Measurements from ENCODE around the gene CHEK1. TPM values are rescaled to one million over a fixed set of nuclear protein-coding genes. Genes with fewer than 3 reads are reported as not detected.
A peak's percentile ranks its signal among the peaks of the same experiment; 100 is the strongest.
"Not testable (repeated sequence)": the region's sequence is repeated elsewhere in the genome, so short reads cannot be mapped to it uniquely, and the experiment has no call there.

The CHEK1 gene
- 9.1 TPM for total RNA-seq

DNA sequence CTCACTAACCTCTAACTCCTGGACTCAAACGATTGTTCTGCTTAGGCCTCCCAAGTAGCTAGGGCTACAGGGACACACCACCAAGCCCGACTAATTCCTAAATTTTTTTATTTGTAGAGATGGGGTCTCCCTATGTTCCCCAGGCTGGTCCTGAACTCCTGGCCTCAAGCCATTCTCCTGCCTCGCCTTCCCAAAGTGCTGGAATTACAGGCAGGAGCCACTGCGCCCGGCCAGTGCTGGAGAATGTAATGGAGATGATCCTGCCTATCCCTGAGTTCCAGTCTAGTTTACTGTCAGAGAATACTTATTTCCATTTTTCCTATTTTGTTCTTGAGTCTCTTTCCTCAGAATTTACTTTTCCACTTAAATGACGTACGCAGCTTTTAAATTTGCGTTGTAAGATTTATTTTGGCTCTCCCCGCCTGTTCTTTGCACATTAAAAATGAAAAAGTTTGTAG is at the start of gene CHEK1:
Gene CHEK1, plus strand, starts transcription at position 408 of the 458 bp plus-strand sequence. CDS start 1,606 bp downstream, outside the sequence.
- no peak for DNase-seq

DNA sequence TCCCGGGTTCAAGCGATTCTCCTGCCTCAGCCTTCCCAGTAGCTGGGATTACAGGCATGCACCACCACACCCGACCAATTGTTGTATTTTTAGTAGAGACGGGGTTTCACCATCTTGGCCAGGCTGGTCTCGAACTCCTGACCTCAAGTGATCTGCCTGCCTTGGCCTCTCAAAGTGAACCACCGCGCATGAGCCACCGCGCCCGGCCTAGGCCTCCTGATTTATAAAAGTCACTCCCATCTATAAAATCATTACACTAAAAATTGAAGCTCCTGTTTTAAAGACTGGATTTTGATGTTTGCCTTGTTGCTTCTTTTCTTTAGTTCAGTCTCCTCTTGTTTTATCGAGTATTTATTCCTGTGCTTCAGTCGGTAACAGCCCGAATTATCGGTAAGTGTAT is 47.8 kb upstream of the CHEK1 start:
- DNase-seq, result not testable (repeated sequence)

DNA sequence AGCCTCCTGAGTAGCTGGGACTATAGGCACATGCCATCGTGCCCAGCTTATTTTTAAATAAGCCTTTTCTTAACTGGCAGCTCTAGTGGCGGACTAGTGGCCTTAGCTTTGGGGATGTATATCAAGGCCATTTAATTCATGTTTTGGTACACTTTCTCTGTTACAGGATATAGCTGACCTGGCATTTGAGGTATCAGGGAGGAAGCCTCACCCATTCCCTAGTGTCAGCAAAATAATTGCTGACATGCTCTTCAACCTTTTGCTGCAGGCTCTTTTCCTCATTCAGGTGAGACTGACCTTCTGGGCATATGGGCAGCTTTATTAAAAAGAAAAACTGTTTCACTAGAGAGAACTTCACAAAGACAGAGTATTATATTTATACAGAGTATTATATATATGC is 46.2 kb upstream of the CHEK1 start:
- no peak for DNase-seq

DNA sequence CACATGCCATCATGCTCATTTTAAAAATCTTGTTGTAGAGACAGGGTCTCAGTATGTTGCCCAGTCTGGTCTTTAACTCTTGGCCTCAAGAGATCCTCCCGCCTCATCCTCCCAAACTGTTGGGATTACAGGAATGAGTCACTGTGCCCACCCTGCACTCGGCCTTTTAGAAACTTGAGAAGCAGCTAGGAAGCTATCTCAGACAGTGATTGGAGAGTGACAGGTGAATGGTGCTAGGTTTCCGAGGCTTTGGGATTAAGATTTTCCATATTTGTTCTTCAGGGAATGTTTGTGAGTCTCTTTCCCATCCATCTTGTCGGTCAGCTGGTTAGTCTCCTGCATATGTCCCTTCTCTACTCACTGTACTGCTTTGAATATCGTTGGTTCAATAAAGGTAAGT is 45.2 kb upstream of the CHEK1 start:
- peak; percentile 30 for DNase-seq

DNA sequence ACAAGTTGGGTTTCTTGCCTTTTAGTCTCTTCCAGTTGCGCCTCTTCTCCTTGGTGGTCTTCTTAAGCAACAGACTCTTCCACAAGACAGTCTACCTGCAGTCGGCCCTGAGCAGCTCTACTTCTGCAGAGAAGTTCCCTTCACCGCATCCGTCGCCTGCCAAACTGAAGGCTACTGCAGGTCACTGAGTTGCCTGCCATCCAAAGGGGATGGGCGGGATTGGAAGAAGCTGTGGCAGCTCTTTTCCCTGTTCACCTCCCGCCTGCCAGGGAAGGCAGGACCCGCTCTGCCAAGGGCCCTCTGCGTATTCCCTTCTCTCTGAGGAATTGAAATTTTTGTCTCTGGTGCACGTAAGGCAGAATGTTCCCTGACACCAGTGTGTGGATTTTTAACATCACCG is 41.5 kb upstream of the CHEK1 start:
- no peak for DNase-seq

DNA sequence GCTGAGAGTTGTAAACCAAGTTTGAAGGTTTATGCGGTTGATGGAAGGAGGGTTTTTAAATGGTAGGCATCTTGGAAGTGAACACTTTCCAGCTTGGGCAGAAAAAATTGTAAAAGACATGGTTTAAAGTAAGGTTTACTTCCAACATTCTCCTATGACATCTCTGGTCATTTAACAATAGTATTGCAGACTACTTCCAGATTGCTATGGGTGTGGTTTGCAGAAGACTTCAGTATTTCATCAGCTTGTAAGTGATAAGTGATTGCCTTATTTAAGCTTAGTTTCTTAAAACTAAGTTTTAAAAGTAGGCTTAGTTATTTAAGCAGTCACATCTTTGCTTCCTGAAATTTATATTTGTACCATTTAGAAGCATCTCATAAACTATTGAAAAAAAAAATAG is 39.5 kb upstream of the CHEK1 start:
- no peak for DNase-seq

DNA sequence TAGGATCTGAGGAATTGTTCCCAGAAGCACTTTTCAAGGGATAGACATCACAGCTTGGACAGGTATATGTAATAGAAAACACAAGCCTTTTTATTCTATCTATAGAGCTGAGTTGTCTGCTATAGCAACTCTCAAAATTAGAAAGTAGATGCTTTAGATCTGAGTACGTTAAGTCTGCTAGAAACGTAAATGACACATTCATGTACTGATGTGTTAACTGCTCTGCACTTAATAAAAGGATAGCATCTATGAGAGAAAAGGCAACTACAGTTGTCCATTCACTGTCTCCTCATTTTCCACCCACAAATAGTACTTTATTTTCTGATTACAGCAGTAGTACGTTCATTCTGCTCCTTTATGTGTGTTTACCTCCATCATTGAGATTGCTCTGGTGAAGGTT is 38.3 kb upstream of the CHEK1 start:
- DNase-seq, result no peak

DNA sequence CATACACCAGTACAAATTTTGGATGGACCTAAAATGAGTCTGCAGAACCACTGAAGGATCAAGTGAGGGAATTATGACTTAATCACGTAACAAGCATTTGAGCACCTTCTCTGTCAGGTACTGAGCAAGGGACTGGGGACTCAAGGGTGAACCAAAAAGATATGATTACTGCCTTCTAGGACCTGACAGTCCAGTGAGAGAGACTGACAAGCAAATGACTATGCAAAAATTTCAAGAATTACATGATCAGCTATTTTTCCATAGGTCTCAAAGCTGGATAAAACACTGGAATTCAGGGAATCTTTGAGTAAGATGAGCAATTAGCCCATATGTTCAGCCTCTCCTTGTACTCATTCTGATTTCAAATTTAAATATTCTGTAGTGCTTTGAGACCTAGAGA is 37.5 kb upstream of the CHEK1 start:
- no peak for DNase-seq

DNA sequence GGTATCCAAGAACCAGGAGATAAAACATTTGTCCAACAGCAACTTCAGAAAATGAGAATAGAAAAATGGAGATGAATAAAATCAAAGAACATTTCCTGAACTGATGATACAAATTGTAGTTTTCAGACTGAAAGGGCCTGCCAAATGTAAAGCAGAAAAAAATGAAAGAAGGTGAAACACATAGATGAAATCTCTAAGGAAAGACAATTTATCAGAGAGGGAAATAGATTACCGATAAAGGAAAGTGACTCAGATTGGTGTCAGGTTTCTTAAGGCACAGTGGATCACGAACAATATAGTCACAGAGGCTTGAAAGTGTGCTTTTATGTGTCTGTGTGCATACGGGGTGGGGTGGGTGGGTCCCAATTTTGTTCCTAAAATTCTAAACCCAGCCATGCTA is 36.5 kb upstream of the CHEK1 start:
- no peak for DNase-seq

DNA sequence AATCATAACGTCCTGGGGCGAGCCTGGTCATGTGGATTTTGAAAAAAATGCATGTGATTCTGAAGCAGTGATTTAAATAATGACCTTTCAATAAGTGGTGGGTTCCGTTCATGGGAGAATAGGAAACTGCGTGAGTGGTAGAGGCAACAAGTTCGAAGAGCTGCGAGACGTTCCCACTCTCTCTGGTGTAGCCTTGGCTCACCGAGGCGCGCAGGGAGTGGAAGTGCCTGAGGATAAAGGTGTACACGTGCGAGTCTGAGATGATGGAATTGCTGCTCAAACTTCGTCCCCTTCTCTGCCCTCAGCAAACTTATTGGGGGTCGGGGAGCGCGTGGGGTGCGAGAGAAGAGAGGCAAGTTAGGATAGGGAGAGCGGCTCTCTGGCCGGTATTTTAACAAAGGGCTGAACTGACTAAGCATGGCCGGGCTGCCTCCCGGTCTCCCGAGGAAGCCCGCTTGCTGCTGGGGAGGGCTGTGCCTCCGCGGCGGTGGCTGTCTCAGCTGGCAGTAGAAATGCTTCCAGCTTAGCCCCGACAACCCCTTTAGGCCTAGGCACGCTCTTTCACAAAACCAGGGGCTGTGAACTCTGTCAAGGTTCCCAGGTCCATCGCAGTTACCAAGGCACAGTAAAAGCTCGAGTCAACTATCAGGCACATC is 33.2 kb upstream of the CHEK1 start:
- no peak for DNase-seq

DNA sequence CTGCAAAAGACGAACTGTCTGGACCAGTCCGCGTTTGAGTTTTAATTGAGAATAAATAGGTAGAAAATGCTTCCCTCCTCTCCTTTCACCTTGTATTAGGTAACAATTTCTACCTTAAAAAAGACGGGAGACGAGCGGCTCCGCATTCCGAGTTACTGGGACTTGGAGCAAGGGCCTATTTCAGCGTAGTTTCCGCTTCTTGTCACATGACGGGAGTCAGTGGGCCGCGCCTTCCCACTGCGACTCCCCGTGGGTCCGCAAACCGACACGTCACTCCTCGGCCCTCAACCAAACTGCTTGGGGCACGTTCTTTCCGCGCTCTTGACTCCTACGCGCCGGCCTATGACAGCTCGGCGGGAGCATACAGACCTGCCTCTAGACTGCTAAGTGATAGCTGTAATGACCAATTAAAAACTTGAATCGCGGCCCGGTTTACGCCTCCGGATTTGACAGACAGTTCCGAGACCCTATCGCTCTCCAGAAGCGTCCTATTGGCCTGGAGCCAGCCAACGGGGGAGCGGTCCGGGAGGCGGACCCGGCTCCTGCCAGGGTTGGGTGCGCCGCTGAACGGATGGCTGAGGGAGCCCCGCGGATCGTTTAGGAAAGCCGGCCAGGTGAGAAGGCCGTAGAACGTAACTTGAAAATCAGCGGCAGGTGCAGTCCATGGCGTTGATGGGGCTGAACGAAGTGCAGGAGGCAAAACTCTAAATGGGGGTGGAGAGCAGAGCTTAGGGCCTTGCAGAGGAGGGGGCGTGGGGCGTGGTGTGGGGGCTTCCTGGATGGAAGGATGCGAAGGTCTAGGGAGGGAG is 32.5 kb upstream of the CHEK1 start, which contains the start of gene STT3A:
Gene STT3A, plus strand, starts transcription at position 548 of the 809 bp plus-strand sequence. CDS start 3,064 bp downstream, outside the sequence.
- peak; percentile 100 for DNase-seq

DNA sequence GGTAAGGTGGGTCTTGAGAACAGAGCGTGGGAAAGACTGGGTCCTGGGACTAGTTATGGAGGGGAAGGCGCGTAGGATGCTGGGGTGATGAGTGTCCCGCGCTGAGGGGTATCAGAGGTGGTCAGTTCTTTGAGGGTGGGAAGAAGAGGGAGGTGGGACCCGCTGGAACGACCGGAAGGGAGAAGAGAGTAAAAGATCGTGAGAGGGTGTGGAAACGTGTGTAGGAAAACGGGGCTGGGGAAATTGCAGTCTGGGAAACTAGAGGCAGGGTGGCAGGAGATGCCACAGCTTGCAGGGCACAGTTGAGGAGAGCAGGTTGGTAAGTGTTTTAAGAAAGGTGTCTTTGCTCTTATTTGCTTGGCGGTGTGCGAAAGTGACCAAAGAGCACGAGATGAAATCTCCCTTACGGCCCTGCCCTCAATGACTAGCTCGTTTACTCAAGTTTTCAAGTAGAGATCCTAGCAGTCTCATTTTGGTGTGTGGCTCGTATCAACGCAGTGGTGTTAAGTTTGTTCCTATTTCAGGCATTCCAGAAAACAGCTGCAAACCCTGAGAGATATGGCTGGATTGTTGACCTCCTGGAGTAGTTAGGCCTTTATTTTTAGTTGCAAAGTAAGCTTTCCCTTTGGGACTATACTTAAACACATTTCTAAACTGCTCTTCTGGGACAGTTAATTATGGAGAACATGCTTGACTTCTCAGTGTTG is 31.7 kb upstream of the CHEK1 start:
- DNase-seq, result peak; percentile 50

DNA sequence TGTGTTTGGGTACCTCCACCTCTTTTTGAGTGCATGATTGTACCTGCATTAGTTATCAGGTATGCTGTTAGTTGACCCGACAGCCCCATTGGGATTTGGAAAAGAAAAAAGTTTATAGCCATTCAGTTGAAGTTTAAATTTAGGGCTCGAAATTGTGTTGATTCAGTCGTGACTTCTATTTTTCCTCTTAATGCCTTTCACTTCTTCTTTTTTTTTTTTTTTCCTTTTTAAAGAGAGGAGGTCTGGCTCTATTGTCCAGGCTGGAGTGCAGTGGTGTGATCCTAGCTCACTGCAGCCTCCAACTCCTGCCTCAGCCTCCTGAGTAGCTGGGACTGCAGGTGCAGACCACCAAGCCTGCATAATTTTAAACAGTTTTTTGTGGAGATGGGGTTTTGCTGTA is 30.0 kb upstream of the CHEK1 start:
- DNase-seq, result no peak

DNA sequence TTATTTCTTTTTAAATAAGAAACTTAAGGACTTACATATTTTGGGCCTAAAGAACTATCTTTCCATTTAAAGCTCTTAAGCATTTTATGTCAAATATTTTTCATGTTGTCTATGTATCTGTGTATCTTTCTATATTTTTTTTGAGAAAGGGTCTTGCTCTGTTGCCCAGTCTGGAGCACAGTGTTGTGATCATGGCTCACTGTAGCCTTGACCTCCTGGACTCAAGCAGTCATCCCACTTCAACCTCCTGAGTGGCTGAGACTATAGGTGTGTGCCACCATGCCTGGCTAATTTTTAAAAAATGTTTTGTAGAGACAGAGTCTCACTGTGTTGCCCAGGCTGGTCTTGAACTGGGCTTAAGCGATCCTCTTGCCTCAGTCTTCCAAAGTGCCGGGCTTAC is 24.3 kb upstream of the CHEK1 start:
- no peak for DNase-seq

DNA sequence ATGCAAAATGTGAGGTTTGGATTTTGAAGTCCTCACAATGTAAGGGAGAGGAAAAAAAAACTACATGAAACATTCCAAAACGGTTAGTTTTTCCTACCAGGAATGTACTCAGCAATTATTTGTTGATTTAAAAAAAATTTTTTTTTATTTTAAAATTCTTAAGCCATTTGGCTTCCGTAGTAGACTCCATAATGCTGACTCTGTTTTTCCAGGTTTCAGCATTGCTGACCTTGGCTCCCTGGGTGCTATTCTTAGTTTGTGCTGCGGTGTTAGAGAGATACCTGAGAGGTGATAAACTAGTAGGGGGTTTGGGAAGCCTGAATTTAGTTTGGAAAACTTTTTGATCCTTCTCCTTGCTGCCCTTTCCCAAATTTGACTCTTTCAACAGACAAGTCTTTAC is 21.8 kb upstream of the CHEK1 start:
- DNase-seq, result no peak

DNA sequence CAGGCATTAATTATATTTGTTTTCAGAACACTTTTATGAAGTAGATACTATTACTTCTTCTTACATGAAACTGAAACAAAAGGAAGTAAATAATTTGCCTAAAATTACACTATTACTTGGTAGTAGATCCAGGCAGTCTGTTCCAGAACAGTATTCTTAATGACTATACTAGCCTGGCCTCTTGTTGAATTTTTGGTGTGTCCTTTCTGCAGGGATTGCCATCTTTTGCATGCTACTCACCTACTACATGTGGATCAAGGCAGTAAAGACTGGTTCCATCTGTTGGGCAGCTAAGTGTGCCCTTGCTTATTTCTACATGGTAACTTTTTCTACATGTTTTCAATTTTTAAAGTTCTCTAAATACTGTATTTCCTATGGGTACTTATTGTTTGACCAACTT is 19.5 kb upstream of the CHEK1 start:
- DNase-seq, result no peak

DNA sequence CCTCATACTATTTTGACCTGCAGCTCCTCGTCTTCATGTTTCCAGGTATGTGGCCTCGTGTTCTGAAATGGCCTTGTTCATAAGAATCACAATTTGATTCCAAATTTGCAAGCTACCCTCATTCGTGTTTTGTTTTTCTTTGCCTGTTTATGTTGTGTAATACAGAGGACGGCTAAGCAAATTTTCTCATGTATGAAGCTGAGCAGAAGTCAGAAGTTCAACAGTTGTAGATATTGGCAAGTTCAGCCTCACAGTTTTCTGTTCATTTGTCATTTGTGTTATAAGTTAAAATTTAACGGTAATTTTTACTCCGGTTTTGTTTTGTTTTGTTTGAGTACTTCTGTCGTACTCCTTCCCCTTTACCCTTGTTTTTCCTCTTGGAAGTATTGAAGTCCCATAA is 15.4 kb upstream of the CHEK1 start:
- DNase-seq, result no peak

DNA sequence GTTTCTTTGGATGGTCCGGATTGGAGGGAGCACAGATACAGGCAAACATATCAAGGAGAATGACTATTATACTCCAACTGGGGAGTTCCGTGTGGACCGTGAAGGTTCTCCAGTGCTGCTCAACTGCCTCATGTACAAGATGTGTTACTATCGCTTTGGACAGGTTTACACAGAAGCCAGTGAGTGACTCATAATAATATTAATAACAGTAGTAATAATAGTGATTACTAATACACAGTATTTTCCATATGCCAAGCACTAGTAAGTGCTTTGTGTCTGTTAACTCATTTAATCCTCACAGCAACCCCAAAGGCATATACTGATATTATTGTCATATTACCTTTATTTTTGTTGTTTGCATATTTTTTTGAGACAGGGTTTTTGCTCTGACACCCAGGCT is 6.6 kb upstream of the CHEK1 start:
- no peak for DNase-seq

DNA sequence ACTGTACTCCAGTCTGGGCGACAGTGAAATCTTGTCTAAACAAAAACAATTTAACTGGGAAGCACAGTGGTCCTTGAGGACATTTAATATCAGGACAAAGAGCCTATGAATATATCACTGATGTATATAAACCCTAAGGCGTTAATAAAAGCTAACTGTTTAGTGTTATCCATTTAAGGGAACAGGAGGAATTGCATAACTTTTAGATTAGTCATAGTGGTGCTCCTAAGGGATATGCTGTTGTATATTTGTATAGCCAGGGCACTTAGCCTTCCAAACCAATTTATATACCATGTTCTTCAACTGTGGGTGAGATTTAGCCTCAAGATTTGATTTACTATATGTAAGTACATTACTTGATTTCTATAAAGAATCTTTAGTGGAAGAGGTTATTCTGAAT is 3.0 kb upstream of the CHEK1 start:
- DNase-seq, result no peak

DNA sequence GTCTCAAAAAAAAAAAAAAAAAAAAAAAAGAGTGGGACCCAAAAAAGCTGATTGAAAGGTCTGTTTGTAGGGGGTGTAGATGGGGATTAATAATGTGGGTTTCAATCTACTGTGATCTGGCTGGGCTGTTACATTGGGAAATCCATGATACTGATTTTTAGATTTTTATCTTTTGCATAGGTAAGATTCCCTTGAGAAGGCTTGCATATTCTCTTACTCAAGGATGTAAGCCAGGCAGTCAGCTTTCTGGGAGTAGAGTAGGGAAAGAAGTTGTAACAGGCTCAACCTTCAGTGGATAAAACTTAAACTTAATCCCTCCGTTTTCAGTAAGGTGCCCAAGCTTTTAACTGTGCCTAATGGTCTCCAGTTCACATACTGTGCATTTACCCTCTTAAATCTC is 1.9 kb upstream of the CHEK1 start:
- DNase-seq, result no peak

DNA sequence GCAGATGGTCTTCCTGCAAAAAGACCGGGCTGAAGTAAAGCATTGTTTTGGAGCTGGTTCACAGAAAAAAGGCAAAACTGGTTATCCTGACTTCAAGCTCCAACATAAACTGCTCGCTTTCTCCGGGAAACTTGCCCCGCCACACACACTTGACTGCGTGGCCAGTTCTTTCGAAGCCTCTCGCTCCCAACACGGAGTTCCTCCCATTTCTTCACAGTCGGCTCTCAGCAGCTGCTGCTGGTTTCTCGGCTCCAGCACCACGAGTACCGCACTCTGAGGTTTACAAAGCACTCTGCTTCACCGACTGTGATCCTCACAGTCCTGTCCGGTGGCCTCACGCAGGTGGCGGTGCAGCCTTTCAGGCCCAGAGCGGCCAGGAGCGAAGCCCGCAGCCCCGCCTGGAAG is 264 bp downstream of the CHEK1 start:
- DNase-seq, result no peak

DNA sequence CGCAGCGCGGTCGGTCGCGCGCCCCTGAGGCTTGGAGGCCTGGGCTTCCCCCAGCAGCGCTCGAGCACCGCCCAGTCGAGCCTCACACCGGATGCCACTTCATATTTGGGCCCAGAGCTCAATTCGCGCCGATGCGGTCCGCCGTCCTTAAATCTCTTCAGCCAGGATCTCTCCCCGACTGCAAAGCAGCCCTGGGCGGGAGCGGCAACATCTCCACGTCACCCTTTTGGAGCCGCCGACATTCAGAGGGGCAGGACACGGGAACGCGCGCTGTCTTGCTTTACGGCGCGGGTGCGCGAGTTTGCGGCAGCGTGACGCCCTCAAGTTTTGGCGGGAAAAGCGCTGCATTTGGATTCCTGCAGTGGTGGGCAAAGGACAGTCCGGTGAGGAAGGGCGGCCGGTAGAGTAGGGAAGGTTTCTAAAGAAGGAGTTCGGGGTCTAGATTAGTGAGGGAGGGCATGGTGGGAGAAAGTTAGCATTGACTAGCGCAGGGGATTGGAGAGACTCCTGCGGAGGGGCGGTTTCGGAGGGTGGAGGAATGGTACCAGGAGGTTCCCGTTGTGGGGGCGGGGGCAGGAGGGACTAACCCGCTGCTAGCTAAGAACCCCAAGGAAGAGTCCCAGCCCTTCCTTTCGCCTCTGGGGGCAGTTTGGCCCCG is 796 bp downstream of the CHEK1 start:
- peak; percentile 97 for DNase-seq

All from tongue (tissue), 2 donors.